MM.1S (cell line): ENCODE measurements around the gene SLC2A11.
"Not testable (repeated sequence)": the region's sequence is repeated elsewhere in the genome, so short reads cannot be mapped to it uniquely, and the experiment has no call there.

Experiments used
- DNase-seq: peaks from one replicate; pipeline ENCODE4 v3.0.0-alpha.2; 2015
- H2AFZ ChIP-seq: fragments of 300-600 bp; sonication (generic); 2 replicates; pipeline ENCODE4 v1.6.0; 2016; ENCODE audit warnings: antibody characterized with exemption, low read length
- H3F3A ChIP-seq: fragments of 300-600 bp; sonication (generic); 2 replicates; pipeline ENCODE4 v1.6.1; 2016; ENCODE audit warnings: mild to moderate bottlenecking, antibody characterized with exemption, low read length, moderate library complexity, mixed read lengths; ENCODE audit not compliant: insufficient read depth
- H3K27ac ChIP-seq: fragments of 300-600 bp; sonication (generic); 2 replicates; pipeline ENCODE4 v1.5.1; 2016; ENCODE audit warnings: mild to moderate bottlenecking, low read length
- H3K27me3 ChIP-seq: fragments of 300-600 bp; sonication (generic); replicated peaks from 2 replicates; pipeline ENCODE4 v1.6.0; 2016; ENCODE audit warnings: low read length; ENCODE audit not compliant: insufficient read depth
- H3K36me3 ChIP-seq: fragments of 300-600 bp; sonication (generic); replicated peaks from 2 replicates; pipeline ENCODE4 v1.6.1; 2016; ENCODE audit warnings: mild to moderate bottlenecking, low read length, mixed read lengths; ENCODE audit not compliant: insufficient read depth
- H3K4me1 ChIP-seq: fragments of 300-600 bp; sonication (generic); 2 replicates; pipeline ENCODE4 v1.6.1; 2016; ENCODE audit warnings: low read length, mixed read lengths
- H3K4me2 ChIP-seq: fragments of 300-600 bp; sonication (generic); 2 replicates; pipeline ENCODE4 v1.6.0; 2016; ENCODE audit warnings: low read depth, low read length
- H3K4me3 ChIP-seq: fragments of 300-600 bp; sonication (generic); 2 replicates; pipeline ENCODE4 v1.5.1; 2016; ENCODE audit warnings: low read length, mixed read lengths
- H3K79me2 ChIP-seq: fragments of 300-600 bp; sonication (generic); 2 replicates; pipeline ENCODE4 v1.6.1; 2016; ENCODE audit warnings: mixed run types, low read length, mixed read lengths
- H3K9ac ChIP-seq: fragments of 300-600 bp; sonication (generic); 2 replicates; pipeline ENCODE4 v1.6.1; 2016; ENCODE audit warnings: low read length, mixed read lengths
- H3K9me2 ChIP-seq: fragments of 300-600 bp; sonication (generic); replicated peaks from 2 replicates; pipeline ENCODE4 v1.6.1; 2016; ENCODE audit warnings: mild to moderate bottlenecking, low read length, mixed read lengths; ENCODE audit not compliant: insufficient read depth
- H3K9me3 ChIP-seq: fragments of 300-600 bp; sonication (generic); replicated peaks from 2 replicates; pipeline ENCODE4 v1.6.1; 2016; ENCODE audit warnings: mild to moderate bottlenecking, low read length, mixed read lengths; ENCODE audit not compliant: insufficient read depth
- H4K20me1 ChIP-seq: fragments of 300-600 bp; sonication (generic); 2 replicates; pipeline ENCODE4 v1.6.1; 2016; ENCODE audit warnings: mild to moderate bottlenecking, low read length, moderate library complexity, mixed read lengths; ENCODE audit not compliant: insufficient read depth
- EZH2 ChIP-seq: fragments of 300-600 bp; sonication (generic); optimal IDR thresholded peaks from 2 replicates; pipeline ENCODE3; 2017; ENCODE audit warnings: low read depth, mild to moderate bottlenecking, antibody characterized with exemption, low read length, mixed read lengths
- EZH2phosphoT487 ChIP-seq: fragments of 300-600 bp; sonication (generic); IDR thresholded peaks from 2 replicates; pipeline ENCODE4 v1.6.1; 2018; ENCODE audit warnings: antibody characterized with exemption, low read length
- TF ChIP-seq, protein P1 (sequence below): fragments of 300-600 bp; sonication (generic); IDR thresholded peaks from 2 replicates; pipeline ENCODE4 v1.5.1; 2016; ENCODE audit warnings: antibody characterized with exemption, low read length, mixed read lengths

SLC2A11 gene

DNA sequence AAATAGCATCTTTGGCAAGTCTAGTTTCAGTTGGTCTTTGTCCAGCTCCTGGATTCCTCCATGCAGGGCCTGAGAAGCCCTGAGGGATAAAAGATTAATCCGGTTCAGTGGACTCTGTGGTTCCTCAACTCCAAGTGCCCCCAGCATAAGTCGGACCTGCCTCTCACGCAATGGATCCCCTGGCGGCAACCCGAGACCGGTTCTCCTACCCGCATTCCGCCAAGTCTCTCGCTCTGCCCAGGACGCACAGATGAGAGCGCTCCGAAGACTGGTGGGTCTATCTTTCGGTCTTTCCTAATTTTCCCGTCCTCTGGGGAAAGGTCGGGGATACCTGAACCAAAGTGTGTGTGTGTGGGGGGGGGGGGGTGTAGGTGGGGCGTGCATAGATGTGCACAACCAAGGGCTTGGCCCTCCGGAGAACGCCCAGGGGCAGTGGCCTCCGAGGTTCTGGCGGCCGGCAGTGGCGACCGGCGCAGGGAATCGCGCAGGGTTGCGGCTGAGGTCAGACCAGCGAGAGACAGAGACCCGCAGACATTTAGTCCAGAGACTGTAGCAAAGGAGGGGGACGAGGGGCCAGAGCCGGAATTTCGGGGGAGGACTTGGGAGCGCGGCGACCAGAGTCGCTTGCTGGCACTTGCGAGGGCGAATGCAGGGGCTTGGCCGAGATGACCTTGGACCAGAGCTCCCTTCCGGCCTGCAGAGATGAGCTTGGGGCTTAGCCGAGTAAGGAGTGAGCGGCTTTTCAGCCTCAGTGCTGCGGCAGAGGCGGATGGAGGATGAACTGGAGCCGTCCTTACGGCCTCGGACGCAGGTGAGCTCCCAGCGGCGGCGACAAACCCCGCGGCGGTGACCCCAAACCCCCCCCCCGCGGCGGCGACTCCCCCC lies 712 bp upstream of the SLC2A11 start:
- TF ChIP-seq, protein P1, sequence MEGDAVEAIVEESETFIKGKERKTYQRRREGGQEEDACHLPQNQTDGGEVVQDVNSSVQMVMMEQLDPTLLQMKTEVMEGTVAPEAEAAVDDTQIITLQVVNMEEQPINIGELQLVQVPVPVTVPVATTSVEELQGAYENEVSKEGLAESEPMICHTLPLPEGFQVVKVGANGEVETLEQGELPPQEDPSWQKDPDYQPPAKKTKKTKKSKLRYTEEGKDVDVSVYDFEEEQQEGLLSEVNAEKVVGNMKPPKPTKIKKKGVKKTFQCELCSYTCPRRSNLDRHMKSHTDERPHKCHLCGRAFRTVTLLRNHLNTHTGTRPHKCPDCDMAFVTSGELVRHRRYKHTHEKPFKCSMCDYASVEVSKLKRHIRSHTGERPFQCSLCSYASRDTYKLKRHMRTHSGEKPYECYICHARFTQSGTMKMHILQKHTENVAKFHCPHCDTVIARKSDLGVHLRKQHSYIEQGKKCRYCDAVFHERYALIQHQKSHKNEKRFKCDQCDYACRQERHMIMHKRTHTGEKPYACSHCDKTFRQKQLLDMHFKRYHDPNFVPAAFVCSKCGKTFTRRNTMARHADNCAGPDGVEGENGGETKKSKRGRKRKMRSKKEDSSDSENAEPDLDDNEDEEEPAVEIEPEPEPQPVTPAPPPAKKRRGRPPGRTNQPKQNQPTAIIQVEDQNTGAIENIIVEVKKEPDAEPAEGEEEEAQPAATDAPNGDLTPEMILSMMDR: peak; percentile 33
- no peak for TF ChIP-seq EZH2phosphoT487
- no peaks in the 10 kb centered on the region for H3K9me2 ChIP-seq
- peak overlapping the region; percentile 97 for H3K4me3 ChIP-seq
- no peaks in the 10 kb centered on the region for H3K9me3 ChIP-seq
- H3K4me2 ChIP-seq: peak overlapping the region; percentile 94
- H3K27me3 ChIP-seq: no peaks in the 10 kb centered on the region
- H3K79me2 ChIP-seq: peaks cover 20% of the 10 kb centered on the region
- no peaks in the 10 kb centered on the region for H4K20me1 ChIP-seq
- no peaks in the 10 kb centered on the region for H3K36me3 ChIP-seq
- peaks cover 6% of the 10 kb centered on the region for H3K4me1 ChIP-seq
- peak overlapping the region; percentile 72 for H3K9ac ChIP-seq
- peaks cover 19% of the 10 kb centered on the region for H3F3A ChIP-seq
- peak overlapping the region; percentile 80 for H3K27ac ChIP-seq
- peak overlapping the region; percentile 75 for H2AFZ ChIP-seq
- DNase-seq: peak; percentile 49

DNA sequence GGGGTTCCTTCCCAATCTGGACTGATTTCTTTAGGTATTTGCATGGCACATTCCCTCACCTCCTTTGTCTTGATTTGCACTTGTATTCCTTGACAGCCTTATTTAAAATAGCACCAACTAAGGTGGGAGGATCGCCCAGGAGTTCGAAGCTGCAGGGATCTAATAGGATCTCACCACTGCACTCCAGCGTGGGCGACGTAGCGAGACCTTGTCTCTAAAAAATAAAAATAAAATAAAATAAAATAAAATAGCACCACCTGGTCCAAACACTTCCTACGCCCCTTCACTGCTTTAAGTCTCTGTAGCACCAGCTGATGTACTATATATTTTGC lies 775 bp downstream of the SLC2A11 start:
- Histone ChIP-seq H3K4me1 (peaks cover 6% of the 10 kb centered on the region), H3K4me3 (peak overlapping the region; percentile 97), H3K4me2 (peak overlapping the region; percentile 94), H3K36me3 (no peaks in the 10 kb centered on the region), H2AFZ (peak overlapping the region; percentile 88), H3K27me3 (no peaks in the 10 kb centered on the region), H3K9ac (peak overlapping the region; percentile 78), H3K27ac (peak overlapping the region; percentile 80; the same call in 1 of the 2 replicates), H3F3A (peaks cover 19% of the 10 kb centered on the region), H3K9me2 (no peaks in the 10 kb centered on the region), H3K9me3 (no peaks in the 10 kb centered on the region), H3K79me2 (peaks cover 20% of the 10 kb centered on the region), H4K20me1 (no peaks in the 10 kb centered on the region)
- no peak for TF ChIP-seq EZH2phosphoT487
- TF ChIP-seq, protein P1: no peak
- TF ChIP-seq EZH2: no peak
- DNase-seq: no peak

DNA sequence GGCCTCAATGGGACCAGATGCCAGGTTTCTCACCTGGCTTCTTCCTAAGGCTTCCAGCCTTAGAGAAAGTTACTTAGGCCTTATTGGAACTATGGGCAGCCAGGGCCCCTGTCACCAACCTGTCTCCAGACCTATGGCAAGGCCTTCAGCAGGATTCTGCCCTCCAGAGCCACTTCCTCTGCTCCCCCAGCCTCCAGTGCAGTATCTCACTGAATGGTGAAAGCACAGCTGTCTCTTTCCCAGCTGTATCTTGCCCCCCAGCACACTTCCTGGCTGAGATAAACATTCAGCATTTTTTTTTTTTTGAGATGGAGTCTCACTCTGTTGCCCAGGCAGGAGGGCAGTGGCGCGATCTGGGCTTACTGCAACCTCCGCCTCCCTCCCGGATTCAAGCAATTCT lies 1.5 kb downstream of the SLC2A11 start:
- Histone ChIP-seq H4K20me1 (no peaks in the 10 kb centered on the region), H3K4me2 (peak overlapping the region; percentile 94; the same call in 1 of the 2 replicates), H3K79me2 (peaks cover 20% of the 10 kb centered on the region), H2AFZ (no peak overlapping the region), H3K9ac (no peak overlapping the region), H3K9me3 (no peaks in the 10 kb centered on the region), H3K36me3 (no peaks in the 10 kb centered on the region), H3K4me1 (peaks cover 6% of the 10 kb centered on the region), H3K9me2 (no peaks in the 10 kb centered on the region), H3K27me3 (no peaks in the 10 kb centered on the region), H3K27ac (no peak overlapping the region), H3K4me3 (no peak overlapping the region; the same call in 1 of the 2 replicates), H3F3A (peaks cover 19% of the 10 kb centered on the region)
- TF ChIP-seq, protein P1: no peak
- no peak for TF ChIP-seq EZH2phosphoT487
- no peak for TF ChIP-seq EZH2
- DNase-seq: no peak

DNA sequence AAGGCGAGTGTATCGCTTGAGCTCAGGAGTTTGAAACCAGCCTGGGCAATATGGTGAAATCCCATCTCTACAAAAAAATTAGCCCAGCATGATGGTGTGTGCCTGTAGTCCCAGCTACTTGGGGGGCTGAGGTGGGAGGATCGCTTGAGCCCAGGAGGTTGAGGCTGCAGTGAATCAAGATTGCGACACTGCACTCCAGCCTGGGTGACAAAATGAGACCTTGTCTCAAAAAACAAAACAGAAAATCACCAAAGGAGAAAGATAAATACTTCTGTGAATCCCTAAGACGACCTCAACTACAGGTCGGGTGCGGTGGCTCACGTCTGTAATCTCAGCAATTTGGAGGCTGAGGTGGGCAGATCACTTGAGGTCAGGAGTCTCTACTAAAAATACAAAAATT lies 2.5 kb downstream of the SLC2A11 start:
- H3K4me1 ChIP-seq, H3K4me2 ChIP-seq, H3K9me2 ChIP-seq, H2AFZ ChIP-seq, H4K20me1 ChIP-seq, H3K27ac ChIP-seq, H3K36me3 ChIP-seq, H3K9me3 ChIP-seq, DNase-seq, H3K27me3 ChIP-seq, H3K9ac ChIP-seq, H3K4me3 ChIP-seq: not testable (repeated sequence)
- H3F3A ChIP-seq: peaks cover 19% of the 10 kb centered on the region
- H3K79me2 ChIP-seq: peaks cover 20% of the 10 kb centered on the region
